HEK293 (cell line): ENCODE results near the gene BIK.

Experiments
- AEBP2 ChIP-seq: fragments of 450-650 bp; formaldehyde crosslinking; IDR thresholded peaks from 2 replicates; pipeline ENCODE4 v1.5.1; 2016; ENCODE audit warnings: missing biosample characterization, missing genetic modification characterization, borderline replicate concordance
- ELK4 ChIP-seq: IDR thresholded peaks from 2 replicates; pipeline ENCODE4 v1.6.1; 2011; ENCODE audit warnings: mild to moderate bottlenecking, low read depth, low read length, borderline replicate concordance
- GLIS2 ChIP-seq: fragments of 450-650 bp; formaldehyde crosslinking; IDR thresholded peaks from 2 replicates; pipeline ENCODE4 v1.5.1; 2016; ENCODE audit warnings: missing biosample characterization, missing genetic modification characterization
- KLF1 ChIP-seq: fragments of 450-650 bp; formaldehyde crosslinking; IDR thresholded peaks from 2 replicates; pipeline ENCODE4 v1.5.1; 2016; ENCODE audit warnings: missing biosample characterization, missing genetic modification characterization
- PRDM6 ChIP-seq: fragments of 450-650 bp; formaldehyde crosslinking; IDR thresholded peaks from 2 replicates; pipeline ENCODE4 v1.5.1; 2017; ENCODE audit warnings: missing biosample characterization, missing genetic modification characterization
- ZBTB1 ChIP-seq: fragments of 450-650 bp; formaldehyde crosslinking; IDR thresholded peaks from 2 replicates; pipeline ENCODE4 v1.5.1; 2016; ENCODE audit warnings: missing biosample characterization, missing genetic modification characterization
- ZBTB20 ChIP-seq: fragments of 450-650 bp; formaldehyde crosslinking; IDR thresholded peaks from 2 replicates; pipeline ENCODE4 v1.5.1; 2016; ENCODE audit warnings: missing biosample characterization, missing genetic modification characterization
- ZBTB26 ChIP-seq: fragments of 450-650 bp; formaldehyde crosslinking; optimal IDR thresholded peaks from 2 replicates; pipeline ENCODE3; 2016; ENCODE audit warnings: missing biosample characterization, mild to moderate bottlenecking, missing genetic modification characterization
- ZFP41 ChIP-seq: fragments of 450-650 bp; formaldehyde crosslinking; IDR thresholded peaks from 2 replicates; pipeline ENCODE4 v1.5.1; 2016; ENCODE audit warnings: missing biosample characterization, missing genetic modification characterization, borderline replicate concordance
- ZNF140 ChIP-seq: fragments of 450-650 bp; formaldehyde crosslinking; IDR thresholded peaks from 2 replicates; pipeline ENCODE4 v1.5.1; 2016; ENCODE audit warnings: missing biosample characterization, missing genetic modification characterization
- ZNF280D ChIP-seq: fragments of 450-650 bp; formaldehyde crosslinking; IDR thresholded peaks from 2 replicates; pipeline ENCODE4 v1.5.1; 2016; ENCODE audit warnings: missing biosample characterization, missing genetic modification characterization
- ZNF292 ChIP-seq: fragments of 450-650 bp; formaldehyde crosslinking; IDR thresholded peaks from 2 replicates; pipeline ENCODE4 v1.5.1; 2016; ENCODE audit warnings: low read depth, missing biosample characterization, missing genetic modification characterization, borderline replicate concordance
- ZNF302 ChIP-seq: fragments of 450-650 bp; formaldehyde crosslinking; IDR thresholded peaks from 2 replicates; pipeline ENCODE4 v1.5.1; 2016; ENCODE audit warnings: missing biosample characterization, missing genetic modification characterization, low read depth
- ZNF362 ChIP-seq: fragments of 450-650 bp; formaldehyde crosslinking; IDR thresholded peaks from 2 replicates; pipeline ENCODE4 v1.5.1; 2016; ENCODE audit warnings: missing biosample characterization, missing genetic modification characterization
- ZNF416 ChIP-seq: fragments of 450-650 bp; formaldehyde crosslinking; IDR thresholded peaks from 2 replicates; pipeline ENCODE4 v1.5.1; 2016; ENCODE audit warnings: missing biosample characterization, missing genetic modification characterization
- ZNF449 ChIP-seq: fragments of 450-650 bp; formaldehyde crosslinking; IDR thresholded peaks from 2 replicates; pipeline ENCODE4 v1.5.1; 2017; ENCODE audit warnings: missing biosample characterization, mild to moderate bottlenecking, missing genetic modification characterization, moderate library complexity
- ZNF610 ChIP-seq: fragments of 450-650 bp; formaldehyde crosslinking; IDR thresholded peaks from 2 replicates; pipeline ENCODE4 v1.5.1; 2016; ENCODE audit warnings: missing biosample characterization, missing genetic modification characterization, borderline replicate concordance
- ZNF692 ChIP-seq: fragments of 450-650 bp; formaldehyde crosslinking; IDR thresholded peaks from 2 replicates; pipeline ENCODE4 v1.5.1; 2016; ENCODE audit warnings: missing biosample characterization, missing genetic modification characterization
- ZSCAN16 ChIP-seq: fragments of 450-650 bp; formaldehyde crosslinking; IDR thresholded peaks from 2 replicates; pipeline ENCODE4 v1.5.1; 2016; ENCODE audit warnings: missing biosample characterization, missing genetic modification characterization
- ZSCAN4 ChIP-seq: fragments of 450-650 bp; formaldehyde crosslinking; IDR thresholded peaks from 2 replicates; pipeline ENCODE4 v1.5.1; 2017; ENCODE audit warnings: missing biosample characterization, missing genetic modification characterization
- ZXDB ChIP-seq: fragments of 450-650 bp; formaldehyde crosslinking; IDR thresholded peaks from 2 replicates; pipeline ENCODE4 v1.5.1; 2016; ENCODE audit warnings: missing biosample characterization, missing genetic modification characterization

The BIK gene

GRCh38 chr22:43128928-43129424, 18.4 kb downstream of the BIK start (continued):
- TF ChIP-seq ZNF449 (tag by site-specific recombination) (no peak), ZNF610 (tag by site-specific recombination) (no peak), ZSCAN4 (tag by site-specific recombination) (no peak), KLF1 (tag by site-specific recombination) (peak; percentile 96), AEBP2 (tag by site-specific recombination) (no peak), ELK4 (no peak), ZFP41 (tag by site-specific recombination) (no peak), ZNF280D (tag by site-specific recombination) (no peak), ZNF416 (no peak), ZBTB1 (no peak), ZNF302 (tag by site-specific recombination) (no peak), ZNF362 (tag by site-specific recombination) (no peak), ZNF292 (tag by site-specific recombination) (no peak), ZNF692 (no peak), ZBTB26 (tag by site-specific recombination) (no peak), ZNF140 (tag by site-specific recombination) (no peak), GLIS2 (tag by site-specific recombination) (peak; percentile 63), ZBTB20 (tag by site-specific recombination) (no peak), ZXDB (tag by site-specific recombination) (no peak), ZSCAN16 (tag by site-specific recombination) (no peak), PRDM6 (tag by site-specific recombination) (no peak)
- TF ChIP-seq, all 188 proteins: peak for 23
